ENCODE results near the gene CDC42SE1. TPM values are rescaled to one million over a fixed set of nuclear protein-coding genes. Genes with fewer than 3 reads are reported as not detected.

CDC42SE1 gene
- total and polyA plus RNA-seq, 9 of the 15 experiments (the other 6 are each of a cell fraction or from before 2014, with no cell fraction given) = 78.1 to 189 (median 114) TPM

GRCh38 chr1:151024540-151025146, 34.8 kb downstream of the CDC42SE1 start (continued):
- no peak for TF ChIP-seq PKNOX1 (IDR thresholded peaks at IDR 0.05)
- TF ChIP-seq NCOA4 (IDR thresholded peaks at IDR 0.05; ENCODE audit: partially characterized antibody) = no peak
- no peak for TF ChIP-seq WHSC1 (IDR thresholded peaks at IDR 0.05; ENCODE audit: low read length)
- TF ChIP-seq CREB3L1 (IDR thresholded peaks at IDR 0.05; ENCODE audit: borderline replicate concordance, low read depth) = no peak
- peak; percentile 83; the same call in 1 of the 2 replicates for TF ChIP-seq ARID2 (IDR thresholded peaks at IDR 0.05)
- no peak for TF ChIP-seq ZNF583 (CRISPR knock-in tag; IDR thresholded peaks at IDR 0.05)
- no peak for TF ChIP-seq ZNF518B (CRISPR knock-in tag; IDR thresholded peaks at IDR 0.05)
- TF ChIP-seq KDM4B (IDR thresholded peaks at IDR 0.05; ENCODE audit: borderline replicate concordance in 2 of 2, low read depth in 1 of 2) = no peak
- 0 out of 2 replicates have a peak, but pooled peaks have one; percentile 15 for TF ChIP-seq SMARCA4 (IDR thresholded peaks at IDR 0.05)
- TF ChIP-seq ZNF436 (CRISPR knock-in tag; IDR thresholded peaks at IDR 0.05) = no peak
- TF ChIP-seq KHSRP (IDR thresholded peaks at IDR 0.05) = no peak
- TF ChIP-seq SMAD4 (CRISPR knock-in tag; conservative IDR thresholded peaks at IDR 0.05) = 0 out of 2 replicates have a peak, but pooled peaks have one; percentile 18
- TF ChIP-seq, protein P1, sequence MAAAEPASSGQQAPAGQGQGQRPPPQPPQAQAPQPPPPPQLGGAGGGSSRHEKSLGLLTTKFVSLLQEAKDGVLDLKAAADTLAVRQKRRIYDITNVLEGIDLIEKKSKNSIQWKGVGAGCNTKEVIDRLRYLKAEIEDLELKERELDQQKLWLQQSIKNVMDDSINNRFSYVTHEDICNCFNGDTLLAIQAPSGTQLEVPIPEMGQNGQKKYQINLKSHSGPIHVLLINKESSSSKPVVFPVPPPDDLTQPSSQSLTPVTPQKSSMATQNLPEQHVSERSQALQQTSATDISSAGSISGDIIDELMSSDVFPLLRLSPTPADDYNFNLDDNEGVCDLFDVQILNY (CRISPR knock-in tag; IDR thresholded peaks at IDR 0.05) = no peak
- no peak for TF ChIP-seq DPF2 (IDR thresholded peaks at IDR 0.05)
- peak in 1 of 2 experiments; percentile 86; a peak in 1 of 4 replicates for TF ChIP-seq SRF (CRISPR knock-in tag; IDR thresholded peaks at IDR 0.05)
- no peak for TF ChIP-seq SRSF7 (optimal IDR thresholded peaks at IDR 0.05; ENCODE audit: low read depth, low read length)
- no peak for TF ChIP-seq NFATC3 (IDR thresholded peaks at IDR 0.05)
- no peak for TF ChIP-seq ZNF584 (CRISPR knock-in tag; IDR thresholded peaks at IDR 0.05; ENCODE audit: low read depth)
- no peak for TF ChIP-seq PML (IDR thresholded peaks at IDR 0.05; ENCODE audit: low read length)
- no peak for TF ChIP-seq TRIM25 (IDR thresholded peaks at IDR 0.05; ENCODE audit: borderline replicate concordance)
- no peak for TF ChIP-seq ZNF140 (CRISPR knock-in tag; IDR thresholded peaks at IDR 0.05)
- no peak for TF ChIP-seq SUPT5H (IDR thresholded peaks at IDR 0.05)

Data from K562 (cell line).